Transverse colon (tissue), 4 donors: ENCODE data around the gene PLEKHA7. TPM values are rescaled to one million over a fixed set of nuclear protein-coding genes. Genes with fewer than 3 reads are reported as not detected.

ENCODE experiments used
- DNase-seq: peaks from one replicate; pipeline ENCODE4 v3.0.0-alpha.2; 2019
- H3K27ac ChIP-seq, 4 donors: fragments of 200-600 bp; sonication (generic); 2 replicates each; pipeline ENCODE4 v1.5.1; 2016 to 2018; ENCODE audit warnings: inconsistent platforms in 4 of 4
- H3K27me3 ChIP-seq: fragments of 200-600 bp; sonication (generic); 2 replicates; pipeline ENCODE4 v1.5.1; 2017; ENCODE audit warnings: inconsistent platforms
- H3K36me3 ChIP-seq, 4 donors: fragments of 200-600 bp; sonication (generic); 2 replicates each; pipeline ENCODE4 v1.5.1; 2017 to 2019; ENCODE audit warnings: inconsistent platforms in 4 of 4
- H3K4me1 ChIP-seq, 4 donors: fragments of 200-600 bp; sonication (generic); 2 replicates each; pipeline ENCODE4 v1.5.1; 2017 to 2020; ENCODE audit warnings: inconsistent platforms in 4 of 4
- H3K4me3 ChIP-seq, 4 donors: fragments of 200-600 bp; sonication (generic); 1 replicate in 1 of 4; 2 replicates in 3 of 4; pipeline versions ENCODE4 v1.5.1 to v1.6.1; 2017 to 2019; ENCODE audit warnings: inconsistent platforms in 4 of 4
- H3K9me3 ChIP-seq, 2 donors: fragments of 200-600 bp; sonication (generic); 2 replicates each; pipeline ENCODE4 v1.5.1; 2017 to 2019; ENCODE audit warnings: inconsistent platforms in 2 of 2
- EP300 ChIP-seq: sonication (generic); formaldehyde crosslinking; IDR thresholded peaks from one replicate; pipeline ENCODE4 v1.6.1; 2017; ENCODE audit warnings: antibody characterized with exemption, low read depth
- POLR2A ChIP-seq: fragments of 450-650 bp; IDR thresholded peaks from one replicate; pipeline ENCODE4 v1.6.1; 2016; ENCODE audit warnings: antibody characterized with exemption, mild to moderate bottlenecking, moderate library complexity
- POLR2AphosphoS5 ChIP-seq, 3 donors: sonication (generic); formaldehyde crosslinking; IDR thresholded peaks; one replicate each; pipeline ENCODE4 v1.6.1; 2016; ENCODE audit warnings: antibody characterized with exemption in 3 of 3
- WGBS, 2 donors: methylation state at CpG; one replicate each; pipeline ENCODE4 v1.1.5; 2018; ENCODE audit warnings: low coverage in 1 of 2; 5-methylcytosine and 5-hydroxymethylcytosine counted together
- in situ Hi-C, 4 donors: fragments of 200-750 bp; cut with MboI; loops; one replicate each; pipeline versions ENCODE4 v1.15.0 to v1.15.1; 2017; ENCODE audit warnings: low sequenced_read_pairs in 3 of 4, low pct_ligation_motif_present in 1 of 4, low pct_unique_long_range_greater_than_20kb in 1 of 4
- intact Hi-C: fragments of 100-400 bp; cut with DNase I; formaldehyde crosslinking; loops from one replicate; pipeline ENCODE4 v1.15.1; 2023; ENCODE audit warnings: low total_unique reads
- total RNA-seq, 4 donors: library from RNA; depleted of rRNA; stranded (reverse); fragments of >200 nt; gene quantifications; one replicate each; pipeline ENCODE4 v1.1.0, GENCODE V29; 2016
- TF ChIP-seq, protein P1 (sequence below), 5 experiments: fragments of 200-600 bp in 3 of 5; fragments of 450-650 bp in 2 of 5; sonication (generic) in 3 of 5; IDR thresholded peaks; 1 replicate in 2 of 5; 2 replicates in 3 of 5; pipeline ENCODE4 v1.5.1; 2016 to 2017; ENCODE audit warnings: antibody characterized with exemption in 5 of 5, inconsistent platforms in 3 of 5, mild to moderate bottlenecking in 2 of 5, moderate library complexity in 1 of 5

PLEKHA7 gene
- total RNA-seq, 4 donors from 2014 or later = 109 to 243 (median 114) TPM

DNA sequence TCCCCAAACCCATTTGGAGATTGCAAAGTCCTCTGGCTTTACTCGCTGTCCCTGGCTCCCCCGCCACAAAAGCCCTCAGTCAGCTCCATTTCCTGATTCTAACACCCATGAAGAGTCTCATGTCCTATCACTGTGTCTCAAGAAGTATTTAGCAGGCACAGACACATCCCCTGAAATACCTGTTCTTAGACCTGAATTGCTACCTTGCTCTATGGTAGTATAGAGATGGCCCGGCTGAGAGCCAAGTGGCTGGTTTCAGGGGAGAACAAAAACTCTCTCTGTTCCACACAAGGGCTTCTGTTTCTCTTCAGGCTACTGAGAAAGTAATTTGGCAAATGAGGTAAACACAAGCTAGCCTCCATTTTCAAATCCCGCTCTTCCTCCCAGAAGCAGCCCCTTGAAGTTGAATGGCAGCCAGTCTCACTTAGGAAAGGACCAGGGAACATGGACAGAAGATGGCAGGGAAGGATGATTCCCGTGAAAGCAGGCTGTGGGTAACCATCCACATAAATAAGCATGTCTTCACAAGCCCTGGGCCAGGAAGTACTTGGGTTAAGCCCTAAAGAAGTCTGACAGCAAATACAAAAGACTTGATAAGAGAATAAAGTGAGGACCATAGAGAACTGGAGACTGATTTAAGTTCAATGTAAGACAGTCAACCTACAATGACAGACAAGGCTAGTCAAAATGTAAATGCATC lies 138.0 kb downstream of the PLEKHA7 start:
- no peaks in the 10 kb centered on the region for H3K4me1 ChIP-seq
- H3K4me3 ChIP-seq = no peak overlapping the region
- H3K36me3 ChIP-seq = no peaks in the 10 kb centered on the region
- TF ChIP-seq POLR2A (no peak), POLR2AphosphoS5 (IDR thresholded peaks at IDR 0.05) (no peak), EP300 (no peak)
- TF ChIP-seq, protein P1, sequence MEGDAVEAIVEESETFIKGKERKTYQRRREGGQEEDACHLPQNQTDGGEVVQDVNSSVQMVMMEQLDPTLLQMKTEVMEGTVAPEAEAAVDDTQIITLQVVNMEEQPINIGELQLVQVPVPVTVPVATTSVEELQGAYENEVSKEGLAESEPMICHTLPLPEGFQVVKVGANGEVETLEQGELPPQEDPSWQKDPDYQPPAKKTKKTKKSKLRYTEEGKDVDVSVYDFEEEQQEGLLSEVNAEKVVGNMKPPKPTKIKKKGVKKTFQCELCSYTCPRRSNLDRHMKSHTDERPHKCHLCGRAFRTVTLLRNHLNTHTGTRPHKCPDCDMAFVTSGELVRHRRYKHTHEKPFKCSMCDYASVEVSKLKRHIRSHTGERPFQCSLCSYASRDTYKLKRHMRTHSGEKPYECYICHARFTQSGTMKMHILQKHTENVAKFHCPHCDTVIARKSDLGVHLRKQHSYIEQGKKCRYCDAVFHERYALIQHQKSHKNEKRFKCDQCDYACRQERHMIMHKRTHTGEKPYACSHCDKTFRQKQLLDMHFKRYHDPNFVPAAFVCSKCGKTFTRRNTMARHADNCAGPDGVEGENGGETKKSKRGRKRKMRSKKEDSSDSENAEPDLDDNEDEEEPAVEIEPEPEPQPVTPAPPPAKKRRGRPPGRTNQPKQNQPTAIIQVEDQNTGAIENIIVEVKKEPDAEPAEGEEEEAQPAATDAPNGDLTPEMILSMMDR (IDR thresholded peaks at IDR 0.05) = no peak
- intact Hi-C loops (no loop called here), in situ Hi-C loops (no loop called here)
- no peaks in the 10 kb centered on the region for H3K27me3 ChIP-seq
- DNase-seq = no peak
- 88 to 93% methylated on average over 2 to 5 of the region's 5 CpGs for WGBS, 2 donors
- no peak overlapping the region for H3K27ac ChIP-seq
- no peaks in the 10 kb centered on the region for H3K9me3 ChIP-seq

DNA sequence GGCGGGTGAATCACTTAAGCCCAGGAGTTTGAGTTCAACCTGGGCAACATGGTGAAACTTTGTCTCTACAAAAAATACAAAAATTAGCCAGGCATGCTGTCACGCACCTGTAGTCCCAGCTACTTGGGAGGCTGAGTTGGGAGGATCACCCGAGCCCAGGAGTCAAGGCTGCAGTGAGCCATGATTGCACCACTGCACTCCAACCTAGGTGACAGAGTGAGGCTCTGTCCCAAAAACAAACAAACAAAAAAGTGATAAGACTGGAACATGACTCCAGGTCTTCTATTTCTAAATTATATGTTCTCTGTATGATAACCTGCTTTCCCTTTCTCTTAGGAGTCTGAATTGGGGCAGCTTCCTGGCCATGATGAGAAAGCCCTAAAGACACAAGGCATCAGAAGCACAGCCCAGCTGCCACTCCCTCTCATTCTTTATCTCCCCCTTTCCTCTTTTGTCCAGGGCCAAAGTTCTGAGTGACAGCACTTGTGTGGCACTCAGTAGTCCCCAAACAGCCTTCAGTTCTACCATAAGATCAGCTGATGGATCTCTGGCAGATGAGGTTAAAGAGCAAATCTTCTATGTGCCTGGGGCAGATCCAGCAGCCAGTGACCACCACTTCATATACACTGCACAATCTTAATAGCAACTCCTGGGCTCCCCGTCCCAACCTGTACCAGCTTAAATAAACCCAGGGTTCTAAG lies 139.8 kb downstream of the PLEKHA7 start:
- WGBS, 2 donors = 73 to 88% methylated on average over 2 to 4 of the region's 4 CpGs
- in situ Hi-C loops (no loop called here), intact Hi-C loops (no loop called here)
- H3K36me3 ChIP-seq = no peaks in the 10 kb centered on the region
- H3K27ac ChIP-seq = no peak overlapping the region
- DNase-seq = no peak
- no peaks in the 10 kb centered on the region for H3K27me3 ChIP-seq
- H3K4me1 ChIP-seq = no peaks in the 10 kb centered on the region
- no peak overlapping the region for H3K4me3 ChIP-seq
- no peaks in the 10 kb centered on the region for H3K9me3 ChIP-seq
- TF ChIP-seq EP300 = no peak
- TF ChIP-seq, protein P1 (IDR thresholded peaks at IDR 0.05) = no peak
- TF ChIP-seq POLR2A = no peak
- no peak for TF ChIP-seq POLR2AphosphoS5 (IDR thresholded peaks at IDR 0.05)

DNA sequence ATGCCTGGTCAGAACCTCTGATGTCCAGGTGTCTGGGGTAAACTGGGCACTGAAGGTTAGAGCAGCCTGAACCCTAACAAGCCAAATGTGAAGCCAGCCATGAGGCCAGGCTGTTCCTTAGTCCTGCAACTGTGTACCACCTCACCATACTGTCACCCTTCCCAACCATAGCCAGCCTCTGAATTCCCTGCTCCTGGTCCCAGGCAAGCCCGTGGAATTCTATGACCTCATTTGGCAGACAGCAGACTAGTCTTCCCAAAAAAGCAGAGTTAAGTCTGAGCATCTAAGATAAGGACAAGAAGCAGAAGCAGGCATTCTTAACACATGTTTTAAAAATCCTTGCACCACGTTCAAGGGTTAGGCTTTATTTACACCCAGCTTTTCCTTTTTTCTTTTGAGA lies 140.9 kb downstream of the PLEKHA7 start:
- intact Hi-C loops (no loop called here), in situ Hi-C loops (no loop called here)
- Histone ChIP-seq H3K4me3 (no peak overlapping the region), H3K36me3 (peaks cover 0 to 3% (median 0%) of the 10 kb centered on the region in 4 donors), H3K9me3 (no peaks in the 10 kb centered on the region), H3K27ac (no peak overlapping the region), H3K4me1 (no peaks in the 10 kb centered on the region), H3K27me3 (no peaks in the 10 kb centered on the region)
- 50 to 62% methylated on average over 2 of the region's 2 CpGs for WGBS, 2 donors
- TF ChIP-seq POLR2A (no peak), EP300 (no peak), POLR2AphosphoS5 (IDR thresholded peaks at IDR 0.05) (no peak)
- TF ChIP-seq, protein P1 (IDR thresholded peaks at IDR 0.05) = no peak
- no peak for DNase-seq

DNA sequence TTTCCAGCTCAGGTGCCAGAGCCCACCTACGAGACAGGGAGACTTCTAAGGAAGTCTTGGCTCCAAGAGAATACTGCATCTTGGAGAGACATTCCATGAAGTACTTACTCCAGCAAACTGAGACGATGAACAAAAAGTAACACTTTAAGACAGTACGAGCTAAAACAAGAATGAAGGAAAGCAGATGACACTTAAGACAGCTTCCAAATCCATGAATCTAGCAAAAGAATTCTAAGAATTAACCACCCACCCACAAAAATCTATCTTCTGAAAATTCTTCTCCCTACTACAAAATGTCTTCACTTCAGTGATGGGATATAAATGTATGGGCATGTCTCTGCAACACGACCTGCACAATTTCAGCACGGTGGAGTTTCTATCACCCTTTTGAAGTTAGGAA lies 142.8 kb downstream of the PLEKHA7 start:
- intact Hi-C loops = no loop called here
- Histone ChIP-seq H3K9me3 (no peaks in the 10 kb centered on the region), H3K27me3 (no peaks in the 10 kb centered on the region), H3K36me3 (peaks cover 0 to 3% (median 0%) of the 10 kb centered on the region in 4 donors), H3K4me1 (no peaks in the 10 kb centered on the region), H3K27ac (no peak overlapping the region), H3K4me3 (no peak overlapping the region)
- TF ChIP-seq POLR2A (no peak), EP300 (no peak)
- DNase-seq = no peak
- WGBS, 2 donors = 73 to 75% methylated on average over 5 of the region's 5 CpGs
- in situ Hi-C loops = no loop called here
